HL-60 (cell line): ENCODE results near the gene CHST3.

Experiments used
- POLR2AphosphoS5 ChIP-seq: IDR thresholded peaks from 2 replicates; pipeline ENCODE4 v1.6.1; 2012; ENCODE audit warnings: low read depth
- SPI1 ChIP-seq: IDR thresholded peaks from 2 replicates; pipeline ENCODE4 v1.6.1; 2012; ENCODE audit warnings: low read depth, mild to moderate bottlenecking, borderline replicate concordance
- TF ChIP-seq, protein P1 (sequence below): IDR thresholded peaks from one replicate; pipeline ENCODE4 v1.5.1; 2011; ENCODE audit warnings: low read length, control low read depth, inconsistent platforms; ENCODE audit not compliant: insufficient read depth
- TF ChIP-seq, protein P2 (sequence below): IDR thresholded peaks from 2 replicates; pipeline ENCODE4 v1.6.1; 2012; ENCODE audit warnings: low read depth; ENCODE audit not compliant: insufficient replicate concordance

DNA sequence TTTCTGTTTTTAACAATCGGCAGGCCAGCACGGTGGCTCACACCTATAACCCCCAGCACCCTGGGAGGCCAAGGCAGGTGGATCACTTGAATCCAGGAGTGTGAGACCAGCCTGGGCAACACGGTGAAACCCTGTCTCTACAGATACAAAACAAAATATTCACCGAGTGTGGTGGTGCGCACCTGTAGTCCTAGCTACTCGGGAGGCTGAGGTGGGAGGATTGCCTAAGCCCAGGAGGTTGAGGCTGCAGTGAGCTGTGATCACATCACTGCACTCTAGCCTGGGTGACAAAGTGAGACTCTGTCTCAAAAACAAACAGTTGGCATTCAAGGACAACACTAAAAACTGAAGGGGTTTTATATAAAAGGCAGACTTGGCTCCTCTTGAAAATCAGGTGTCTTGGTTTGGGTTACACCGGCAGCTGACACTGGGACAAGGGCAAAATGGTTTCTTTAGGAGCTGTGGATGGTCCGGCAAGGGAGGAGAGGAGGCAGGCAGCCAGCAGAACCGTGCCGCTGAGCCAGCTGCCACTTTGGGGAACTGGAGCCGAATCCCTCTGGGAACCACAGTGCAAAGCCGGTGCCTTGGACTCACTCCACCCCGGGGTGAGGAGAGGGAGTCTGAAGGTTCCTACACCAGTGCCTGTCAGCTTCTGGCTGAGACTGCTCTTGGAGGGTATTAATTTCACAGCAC is 52.6 kb downstream of the CHST3 start:
- TF ChIP-seq, protein P1, sequence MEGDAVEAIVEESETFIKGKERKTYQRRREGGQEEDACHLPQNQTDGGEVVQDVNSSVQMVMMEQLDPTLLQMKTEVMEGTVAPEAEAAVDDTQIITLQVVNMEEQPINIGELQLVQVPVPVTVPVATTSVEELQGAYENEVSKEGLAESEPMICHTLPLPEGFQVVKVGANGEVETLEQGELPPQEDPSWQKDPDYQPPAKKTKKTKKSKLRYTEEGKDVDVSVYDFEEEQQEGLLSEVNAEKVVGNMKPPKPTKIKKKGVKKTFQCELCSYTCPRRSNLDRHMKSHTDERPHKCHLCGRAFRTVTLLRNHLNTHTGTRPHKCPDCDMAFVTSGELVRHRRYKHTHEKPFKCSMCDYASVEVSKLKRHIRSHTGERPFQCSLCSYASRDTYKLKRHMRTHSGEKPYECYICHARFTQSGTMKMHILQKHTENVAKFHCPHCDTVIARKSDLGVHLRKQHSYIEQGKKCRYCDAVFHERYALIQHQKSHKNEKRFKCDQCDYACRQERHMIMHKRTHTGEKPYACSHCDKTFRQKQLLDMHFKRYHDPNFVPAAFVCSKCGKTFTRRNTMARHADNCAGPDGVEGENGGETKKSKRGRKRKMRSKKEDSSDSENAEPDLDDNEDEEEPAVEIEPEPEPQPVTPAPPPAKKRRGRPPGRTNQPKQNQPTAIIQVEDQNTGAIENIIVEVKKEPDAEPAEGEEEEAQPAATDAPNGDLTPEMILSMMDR, result no peak
- TF ChIP-seq POLR2AphosphoS5 (no peak), SPI1 (no peak)
- TF ChIP-seq, protein P2, sequence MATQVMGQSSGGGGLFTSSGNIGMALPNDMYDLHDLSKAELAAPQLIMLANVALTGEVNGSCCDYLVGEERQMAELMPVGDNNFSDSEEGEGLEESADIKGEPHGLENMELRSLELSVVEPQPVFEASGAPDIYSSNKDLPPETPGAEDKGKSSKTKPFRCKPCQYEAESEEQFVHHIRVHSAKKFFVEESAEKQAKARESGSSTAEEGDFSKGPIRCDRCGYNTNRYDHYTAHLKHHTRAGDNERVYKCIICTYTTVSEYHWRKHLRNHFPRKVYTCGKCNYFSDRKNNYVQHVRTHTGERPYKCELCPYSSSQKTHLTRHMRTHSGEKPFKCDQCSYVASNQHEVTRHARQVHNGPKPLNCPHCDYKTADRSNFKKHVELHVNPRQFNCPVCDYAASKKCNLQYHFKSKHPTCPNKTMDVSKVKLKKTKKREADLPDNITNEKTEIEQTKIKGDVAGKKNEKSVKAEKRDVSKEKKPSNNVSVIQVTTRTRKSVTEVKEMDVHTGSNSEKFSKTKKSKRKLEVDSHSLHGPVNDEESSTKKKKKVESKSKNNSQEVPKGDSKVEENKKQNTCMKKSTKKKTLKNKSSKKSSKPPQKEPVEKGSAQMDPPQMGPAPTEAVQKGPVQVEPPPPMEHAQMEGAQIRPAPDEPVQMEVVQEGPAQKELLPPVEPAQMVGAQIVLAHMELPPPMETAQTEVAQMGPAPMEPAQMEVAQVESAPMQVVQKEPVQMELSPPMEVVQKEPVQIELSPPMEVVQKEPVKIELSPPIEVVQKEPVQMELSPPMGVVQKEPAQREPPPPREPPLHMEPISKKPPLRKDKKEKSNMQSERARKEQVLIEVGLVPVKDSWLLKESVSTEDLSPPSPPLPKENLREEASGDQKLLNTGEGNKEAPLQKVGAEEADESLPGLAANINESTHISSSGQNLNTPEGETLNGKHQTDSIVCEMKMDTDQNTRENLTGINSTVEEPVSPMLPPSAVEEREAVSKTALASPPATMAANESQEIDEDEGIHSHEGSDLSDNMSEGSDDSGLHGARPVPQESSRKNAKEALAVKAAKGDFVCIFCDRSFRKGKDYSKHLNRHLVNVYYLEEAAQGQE, result no peak
